ENCODE results near the gene KIF5C. TPM values are rescaled to one million over a fixed set of nuclear protein-coding genes. Genes with fewer than 3 reads are reported as not detected.

The KIF5C gene
- total and polyA plus RNA-seq, 2 of the 13 experiments (the other 11 are each of a cell fraction or from before 2014, with no cell fraction given) = 0.15 to 0.20 TPM

- TF ChIP-seq HOXA7 (CRISPR knock-in tag; IDR thresholded peaks at IDR 0.05) (no peak), ZNF572 (CRISPR knock-in tag; IDR thresholded peaks at IDR 0.05) (no peak), ZNF276 (CRISPR knock-in tag; IDR thresholded peaks at IDR 0.05; ENCODE audit: low read depth) (no peak), FOXM1 (CRISPR knock-in tag; IDR thresholded peaks at IDR 0.05) (no peak)
These were observed 31.1 kb downstream of the KIF5C start (continued) for GRCh38 chr2:148906124-148906523.

GRCh38 chr2:148907085-148907785, 32.2 kb downstream of the KIF5C start:
- DNase-seq (ENCODE audit: low spot score) = no peak
- Histone ChIP-seq H3K9me3 (ENCODE audit: low read length) (peaks cover 6% of the 10 kb centered on the region), H3K4me2 (ENCODE audit: low read depth, low read length) (no peak overlapping the region), H3K4me3 (replicated peaks in 1 of 3; ENCODE audit: insufficient read depth in 1 of 3, low read depth in 2 of 3, low read length in 3 of 3) (no peak overlapping the region), H3K9ac (ENCODE audit: insufficient read depth, low read depth, low read length) (no peak overlapping the region), H4K20me1 (ENCODE audit: insufficient read depth, low read length) (no peaks in the 10 kb centered on the region), H3K79me2 (ENCODE audit: insufficient read depth, low read length) (no peaks in the 10 kb centered on the region), H3K27ac (ENCODE audit: extremely low read length, insufficient read depth, low read length) (no peak overlapping the region), H3K27me3 (ENCODE audit: control insufficient read depth in 1 of 2, insufficient read depth in 2 of 2, low read length in 2 of 2) (peaks cover 1 to 37% of the 10 kb centered on the region in 2 experiments; a peak in 4 of 5 replicates), H3K36me3 (replicated peaks in 1 of 2; ENCODE audit: control insufficient read depth in 1 of 2, insufficient read depth in 2 of 2, low read length in 2 of 2) (no peaks in the 10 kb centered on the region), H2AFZ (ENCODE audit: low read length) (no peak overlapping the region), H3K4me1 (ENCODE audit: insufficient read depth, low read length) (no peaks in the 10 kb centered on the region)
- in situ Hi-C loops (cut with HindIII; ENCODE audit: extremely low pct_ligation_motif_present, low pct_unique_long_range_greater_than_20kb) = no loop called here
- FAIRE-seq = no peak
- TF ChIP-seq ZNF354B (CRISPR knock-in tag; IDR thresholded peaks at IDR 0.05) = no peak
- TF ChIP-seq GATAD1 (CRISPR knock-in tag; IDR thresholded peaks at IDR 0.05) = no peak
- no peak for TF ChIP-seq THAP11 (CRISPR knock-in tag; IDR thresholded peaks at IDR 0.05)
- TF ChIP-seq ZFY (CRISPR knock-in tag; IDR thresholded peaks at IDR 0.05) = no peak
- TF ChIP-seq ATF7 (IDR thresholded peaks at IDR 0.05) = peak; percentile 95
- no peak for TF ChIP-seq ATF7 (CRISPR knock-in tag; IDR thresholded peaks at IDR 0.05)
- no peak for TF ChIP-seq ZHX2 (IDR thresholded peaks at IDR 0.05; ENCODE audit: low read depth)
- no peak for TF ChIP-seq ZHX2 (CRISPR knock-in tag; IDR thresholded peaks at IDR 0.05; ENCODE audit: borderline replicate concordance)
- peak; percentile 94 for TF ChIP-seq CREB1 (IDR thresholded peaks at IDR 0.05)
- no peak for TF ChIP-seq CREB1 (CRISPR knock-in tag; IDR thresholded peaks at IDR 0.05)
- TF ChIP-seq GABPA (IDR thresholded peaks at IDR 0.05; ENCODE audit: low read depth, low read length) = no peak
- no peak for TF ChIP-seq GABPA (CRISPR knock-in tag; IDR thresholded peaks at IDR 0.05; ENCODE audit: low read depth)
- no peak for ATAC-seq
- no TSS peak for BruUV-seq (replicated peaks)
- CTCF ChIA-PET (ENCODE audit: low intra/inter-chr PET ratio, low total read pairs) = no interaction called here
- intact Hi-C loops (cut with micrococcal nuclease; ENCODE audit: unreplicated experiment) = no loop called here
- 13% methylated on average over 4 of the region's 5 CpGs for WGBS (ENCODE audit: low lambda C conversion rate)
- POLR2A ChIA-PET = no interaction called here
